HCT116 (cell line): ENCODE measurements around the gene URI1. TPM values are rescaled to one million over a fixed set of nuclear protein-coding genes. Genes with fewer than 3 reads are reported as not detected.

Source experiments
- ATAC-seq: fragments of 200-7000 bp; cut with Tn5 transposase; 2 replicates; pipeline ENCODE4 v1.9.1; 2020; ENCODE audit warnings: mild to moderate bottlenecking, moderate library complexity
- BruUV-seq: library from RNA; stranded (reverse); fragments of 400-500 nt; replicated peaks from 2 replicates; lab custom pipeline; 2021; lab: Mats Ljungman, UMichigan
- CTCF ChIA-PET: fragments of 300-600 bp; sonication (Branson Sonifier 250); formaldehyde crosslinking; loops from one replicate; lab custom pipeline; 2021; ENCODE audit warnings: antibody characterized with exemption; lab: Charles Lee
- POLR2A ChIA-PET: fragments of 300-600, 350-600 bp; sonication (Branson Sonifier 250); formaldehyde crosslinking; loops from one replicate; lab custom pipeline; 2021; ENCODE audit warnings: antibody characterized with exemption; lab: Charles Lee
- RAD21 ChIA-PET, 2 experiments: fragments of 300-600 bp; sonication (Branson Sonifier 250); formaldehyde crosslinking; loops; one replicate each; lab custom pipeline; 2023; ENCODE audit warnings: low total read pairs in 2 of 2; ENCODE audit not compliant: uncharacterized antibody in 2 of 2, unreplicated experiment in 2 of 2, low non-redundant PET in 1 of 2; lab: Charles Lee
- DNase-seq: peaks from one replicate; pipeline ENCODE4 v3.0.0-alpha.2; 2010; ENCODE audit warnings: low read depth, low spot score
- H2AFZ ChIP-seq: fragments of 200-600 bp; shearing (Covaris generic), sonication (generic); 2 replicates; pipeline ENCODE4 v1.6.1; 2017; ENCODE audit warnings: low read depth, mixed run types, mixed read lengths, antibody characterized with exemption, low read length; ENCODE audit not compliant: poor library complexity, severe bottlenecking
- H3K27ac ChIP-seq: 2 replicates; pipeline ENCODE4 v1.5.1; 2012; ENCODE audit warnings: low read depth, low read length
- H3K27me3 ChIP-seq: fragments of 200-600 bp; sonication (generic); 2 replicates; pipeline ENCODE4 v1.6.1; 2016; ENCODE audit warnings: mixed run types, low read length, mixed read lengths; ENCODE audit not compliant: insufficient read depth
- H3K36me3 ChIP-seq, 2 experiments: fragments of 200-500 bp in 1 of 2; fragments of 200-600 bp in 1 of 2; sonication (Bioruptor generic) in 1 of 2; sonication (generic) in 1 of 2; 2 replicates each; pipeline versions ENCODE4 v1.5.1 to v1.6.1; 2014 to 2016; ENCODE audit warnings: low read length in 2 of 2, inconsistent platforms in 1 of 2, mixed read lengths in 1 of 2, mixed run types in 1 of 2; ENCODE audit not compliant: insufficient read depth in 2 of 2, control insufficient read depth in 1 of 2
- H3K4me1 ChIP-seq, 2 experiments: fragments of 200-600 bp in 1 of 2; sonication (generic) in 1 of 2; 2 replicates each; pipeline versions ENCODE4 v1.5.1 to v1.6.1; 2012 to 2017; ENCODE audit warnings: low read length in 2 of 2, inconsistent platforms in 1 of 2, mild to moderate bottlenecking in 1 of 2, mixed read lengths in 1 of 2, mixed run types in 1 of 2, moderate library complexity in 1 of 2; ENCODE audit not compliant: insufficient read depth in 2 of 2, control insufficient read depth in 1 of 2
- H3K4me2 ChIP-seq: fragments of 200-600 bp; sonication (generic); 2 replicates; pipeline ENCODE4 v1.6.1; 2017; ENCODE audit warnings: mixed run types, low read length, mixed read lengths
- H3K4me3 ChIP-seq, 2 experiments: fragments of 200-600 bp in 1 of 2; sonication (generic) in 1 of 2; replicated peaks in 1 of 2; 2 replicates each; pipeline ENCODE4 v1.5.1; 2011 to 2016; ENCODE audit warnings: low read length in 2 of 2, control low read depth in 1 of 2, low read depth in 1 of 2, mild to moderate bottlenecking in 1 of 2, mixed read lengths in 1 of 2, mixed run types in 1 of 2
- H3K79me2 ChIP-seq: fragments of 200-600 bp; sonication (generic); 2 replicates; pipeline ENCODE4 v1.6.1; 2017; ENCODE audit warnings: mild to moderate bottlenecking, mixed run types, low read length, moderate library complexity, mixed read lengths; ENCODE audit not compliant: insufficient read depth
- H3K9ac ChIP-seq: fragments of 200-600 bp; sonication (generic); 2 replicates; pipeline ENCODE4 v1.6.1; 2016; ENCODE audit warnings: low read length, mixed read lengths
- H3K9me2 ChIP-seq: fragments of 200-600 bp; sonication (generic), shearing (Covaris generic); 2 replicates; pipeline ENCODE4 v1.6.1; 2017; ENCODE audit warnings: mixed run types, mild to moderate bottlenecking, moderate library complexity; ENCODE audit not compliant: insufficient read depth
- H3K9me3 ChIP-seq, 2 experiments: fragments of 200-500 bp in 1 of 2; fragments of 200-600 bp in 1 of 2; sonication (Bioruptor generic) in 1 of 2; sonication (generic) in 1 of 2; 2 replicates each; pipeline ENCODE4 v1.6.1; 2014 to 2017; ENCODE audit warnings: low read length in 2 of 2, mixed read lengths in 2 of 2, inconsistent platforms in 1 of 2, low read depth in 1 of 2, mild to moderate bottlenecking in 1 of 2, mixed run types in 1 of 2, moderate library complexity in 1 of 2; ENCODE audit not compliant: control insufficient read depth in 1 of 2, insufficient read depth in 1 of 2
- H4K20me1 ChIP-seq: fragments of 200-600 bp; sonication (generic), shearing (Covaris generic); 2 replicates; pipeline ENCODE4 v1.6.1; 2017; ENCODE audit warnings: mixed run types, mild to moderate bottlenecking, moderate library complexity; ENCODE audit not compliant: insufficient read depth
- ATF3 ChIP-seq: IDR thresholded peaks from 2 replicates; pipeline ENCODE4 v1.6.1; 2012
- CBX3 ChIP-seq: IDR thresholded peaks from 2 replicates; pipeline ENCODE4 v1.6.1; 2012; ENCODE audit warnings: low read depth
- CEBPB ChIP-seq: IDR thresholded peaks from 2 replicates; pipeline ENCODE4 v1.6.1; 2012; ENCODE audit warnings: low read depth
- CTCF ChIP-seq, 3 experiments: fragments of 200-600 bp in 1 of 3; sonication (generic) in 1 of 3; IDR thresholded peaks in 2 of 3; conservative IDR thresholded peaks in 1 of 3; 2 replicates each; pipeline ENCODE4 v1.5.1; 2012 to 2017; ENCODE audit warnings: low read depth in 2 of 3, low read length in 2 of 3, antibody characterized with exemption in 1 of 3, borderline replicate concordance in 1 of 3, control low read depth in 1 of 3, mild to moderate bottlenecking in 1 of 3, mixed read lengths in 1 of 3, mixed run types in 1 of 3, moderate library complexity in 1 of 3; ENCODE audit not compliant: insufficient read depth in 1 of 3
- EGR1 ChIP-seq: IDR thresholded peaks from 2 replicates; pipeline ENCODE4 v1.6.1; 2012; ENCODE audit warnings: low read depth
- ELF1 ChIP-seq: IDR thresholded peaks from 2 replicates; pipeline ENCODE4 v1.6.1; 2012; ENCODE audit warnings: low read depth, borderline replicate concordance
- EZH2 ChIP-seq: fragments of 200-600 bp; sonication (generic); IDR thresholded peaks from 2 replicates; pipeline ENCODE4 v1.6.1; 2017; ENCODE audit warnings: antibody characterized with exemption, mixed run types
- EZH2phosphoT487 ChIP-seq: fragments of 200-600 bp; IDR thresholded peaks from 2 replicates; pipeline ENCODE4 v1.6.1; 2018; ENCODE audit warnings: antibody characterized with exemption, borderline replicate concordance
- JUND ChIP-seq: IDR thresholded peaks from 2 replicates; pipeline ENCODE4 v1.6.1; 2012
- MAX ChIP-seq: IDR thresholded peaks from 2 replicates; pipeline ENCODE4 v1.6.1; 2012
- POLR2A ChIP-seq: IDR thresholded peaks from 2 replicates; pipeline ENCODE4 v1.7.0; 2011; ENCODE audit warnings: borderline replicate concordance; ENCODE audit not compliant: insufficient read depth, insufficient read length; ENCODE audit errors: extremely low read depth
- POLR2AphosphoS5 ChIP-seq: IDR thresholded peaks from 2 replicates; pipeline ENCODE4 v1.6.1; 2011; ENCODE audit warnings: mild to moderate bottlenecking, low read depth, low read length, moderate library complexity
- REST ChIP-seq: IDR thresholded peaks from 2 replicates; pipeline ENCODE4 v1.6.1; 2012; ENCODE audit warnings: low read depth
- SIN3A ChIP-seq: IDR thresholded peaks from 2 replicates; pipeline ENCODE4 v1.6.1; 2012; ENCODE audit warnings: low read depth
- SP1 ChIP-seq: IDR thresholded peaks from 2 replicates; pipeline ENCODE4 v1.6.1; 2012; ENCODE audit warnings: low read depth
- TCF7L2 ChIP-seq: IDR thresholded peaks from 2 replicates; pipeline ENCODE4 v1.7.0; 2011; ENCODE audit warnings: borderline replicate concordance, inconsistent platforms; ENCODE audit not compliant: insufficient read depth, insufficient read length; ENCODE audit errors: extremely low read depth
- ZBTB33 ChIP-seq: IDR thresholded peaks from 2 replicates; pipeline ENCODE4 v1.6.1; 2011; ENCODE audit warnings: mild to moderate bottlenecking, low read length, moderate library complexity; ENCODE audit not compliant: insufficient replicate concordance; ENCODE audit errors: extremely low read depth
- ZFX ChIP-seq: fragments of 450-650 bp; IDR thresholded peaks from 2 replicates; pipeline ENCODE4 v1.6.1; 2017
- ZNF274 ChIP-seq: fragments of 200-500 bp; sonication (Bioruptor generic); IDR thresholded peaks from 2 replicates; pipeline ENCODE4 v1.6.1; 2014; ENCODE audit warnings: mild to moderate bottlenecking, low read depth, low read length, inconsistent platforms
- intact Hi-C: fragments of 100-400 bp; cut with micrococcal nuclease; formaldehyde crosslinking; loops from 2 replicates; pipeline ENCODE4 v1.10.0; 2022
- total RNA-seq: library from RNA; stranded (reverse); gene quantifications from one replicate; pipeline ENCODE4 v1.2.1, GENCODE V29; 2021; ENCODE audit not compliant: unreplicated experiment

Gene URI1
- total RNA-seq, 1 experiment from 2014 or later = 51.4 TPM

GRCh38 chr19:29967623-29968022, 25.6 kb downstream of the URI1 start:
- BruUV-seq = no TSS peak
- Histone ChIP-seq H2AFZ (no peak overlapping the region), H3K9ac (no peak overlapping the region), H3K79me2 (peaks cover 100% of the 10 kb centered on the region), H3K4me2 (no peak overlapping the region), H3K27ac (no peak overlapping the region), H4K20me1 (peaks cover 39% of the 10 kb centered on the region), H3K36me3 (no peaks in the 10 kb centered on the region), H3K9me3 (no peaks in the 10 kb centered on the region), H3K4me1 (no peaks in the 10 kb centered on the region), H3K4me3 (no peak overlapping the region), H3K9me2 (no peaks in the 10 kb centered on the region), H3K27me3 (no peaks in the 10 kb centered on the region)
- DNase-seq (no peak), ATAC-seq (no peak)
- RAD21 ChIA-PET = interaction anchor here in 1 of 2 experiments (0.6 kb wide), 1 partner anchor 81 kb away, joined by 4 read pairs; no protein-coding TSS in a partner anchor
- POLR2A ChIA-PET = no interaction called here
- CTCF ChIA-PET = no interaction called here
- no peak for TF ChIP-seq EZH2phosphoT487
- no peak for TF ChIP-seq POLR2A
- TF ChIP-seq CTCF (IDR thresholded peaks at IDR 0.05 in 2 of 3, conservative IDR thresholded peaks at IDR 0.05 in 1 of 3; ENCODE audit: borderline replicate concordance in 1 of 3, insufficient read depth in 1 of 3, low read depth in 2 of 3, low read length in 2 of 3) = no peak
- TF ChIP-seq ELF1 = no peak
- TF ChIP-seq SIN3A = no peak
- no peak for TF ChIP-seq ZBTB33
- no peak for TF ChIP-seq POLR2AphosphoS5
- no peak for TF ChIP-seq ZFX
- no peak for TF ChIP-seq EZH2
- no peak for TF ChIP-seq SP1
- no peak for TF ChIP-seq MAX
- no peak for TF ChIP-seq ATF3
- no peak for TF ChIP-seq CEBPB
- no peak for TF ChIP-seq EGR1
- TF ChIP-seq CBX3 = no peak
- no peak for TF ChIP-seq REST
- TF ChIP-seq TCF7L2 = no peak
- TF ChIP-seq JUND = no peak
- no peak for TF ChIP-seq ZNF274
- intact Hi-C loops = no loop called here
